ENCODE measurements around the gene SLC7A7. TPM values are rescaled to one million over a fixed set of nuclear protein-coding genes. Genes with fewer than 3 reads are reported as not detected.
A peak's percentile ranks its signal among the peaks of the same experiment; 100 is the strongest.

SLC7A7 gene
- total and polyA plus RNA-seq, 9 of the 15 experiments (the other 6 are each of a cell fraction or from before 2014, with no cell fraction given), result 0.07 to 0.68 (median 0.41) TPM

- Histone ChIP-seq H3K9ac (ENCODE audit: insufficient read depth in 1 of 2, low read depth in 2 of 2, low read length in 2 of 2) (peak overlapping the region in 1 of 2 experiments; percentile 63; a peak in 2 of 4 replicates), H3K27ac (ENCODE audit: extremely low read depth, low read depth, low read length) (no peak overlapping the region), H3K4me2 (ENCODE audit: insufficient read depth, low read length) (no peak overlapping the region), H4K20me1 (replicated peaks; ENCODE audit: control insufficient read depth, insufficient read depth, low read length) (no peaks in the 10 kb centered on the region), H3K9me3 (replicated peaks; ENCODE audit: control insufficient read depth, insufficient read depth, low read depth, low read length) (no peaks in the 10 kb centered on the region), H3K4me3 (no peak overlapping the region), H2AFZ (ENCODE audit: low read depth, low read length) (no peak overlapping the region), H3K9me1 (ENCODE audit: control insufficient read depth, insufficient read depth, low read length) (no peaks in the 10 kb centered on the region), H3K79me2 (ENCODE audit: control insufficient read depth, insufficient read depth, low read length) (no peaks in the 10 kb centered on the region), H3K27me3 (ENCODE audit: control insufficient read depth in 2 of 2, insufficient read depth in 2 of 2, low read length in 2 of 2) (no peaks in the 10 kb centered on the region), H3K4me1 (replicated peaks in 1 of 2; ENCODE audit: control insufficient read depth in 2 of 2, insufficient read depth in 2 of 2, low read length in 2 of 2) (peaks cover 5 to 17% of the 10 kb centered on the region in 2 experiments; a peak in 2 of 5 replicates), H3K36me3 (ENCODE audit: control insufficient read depth, insufficient read depth, low read length) (no peaks in the 10 kb centered on the region)
- in situ Hi-C loops (cut with MboI), result loop anchor here (10.0 kb wide), 2 partner anchors 189 to 279 kb away; no protein-coding TSS in a partner anchor
- WGBS (ENCODE audit: insufficient coverage, low coverage, missing lambda C conversion rate), result 57% methylated on average over 21 of the region's 21 CpGs
- intact Hi-C loops (cut with micrococcal nuclease), result no loop called here
- DNase-seq (ENCODE audit: extremely low read depth in 1 of 4, low spot score in 3 of 4) (no peak), FAIRE-seq (no peak), ATAC-seq (no peak)
- ChIA-PET CTCF (ENCODE audit: low intra/inter-chr PET ratio) (no interaction called here), POLR2A (interaction anchor here (0.6 to 1.5 kb wide), 5 partner anchors 10 to 62 kb away, joined by 3 to 8 read pairs (median 3); partner anchors contain the start of gene MRPL52)
- TF ChIP-seq PTTG1 (tag; IDR thresholded peaks at IDR 0.05; ENCODE audit: low read depth) (no peak), TCF3 (CRISPR knock-in tag; IDR thresholded peaks at IDR 0.05) (no peak), PML (IDR thresholded peaks at IDR 0.05; ENCODE audit: low read length) (no peak), SPI1 (IDR thresholded peaks at IDR 0.05; ENCODE audit: borderline replicate concordance, low read depth, low read length) (no peak), LARP7 (IDR thresholded peaks at IDR 0.05) (no peak), SRF (CRISPR knock-in tag; IDR thresholded peaks at IDR 0.05) (no peak), ZNF239 (CRISPR knock-in tag; IDR thresholded peaks at IDR 0.05) (no peak)
- TF ChIP-seq, protein P1, sequence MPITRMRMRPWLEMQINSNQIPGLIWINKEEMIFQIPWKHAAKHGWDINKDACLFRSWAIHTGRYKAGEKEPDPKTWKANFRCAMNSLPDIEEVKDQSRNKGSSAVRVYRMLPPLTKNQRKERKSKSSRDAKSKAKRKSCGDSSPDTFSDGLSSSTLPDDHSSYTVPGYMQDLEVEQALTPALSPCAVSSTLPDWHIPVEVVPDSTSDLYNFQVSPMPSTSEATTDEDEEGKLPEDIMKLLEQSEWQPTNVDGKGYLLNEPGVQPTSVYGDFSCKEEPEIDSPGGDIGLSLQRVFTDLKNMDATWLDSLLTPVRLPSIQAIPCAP (CRISPR knock-in tag; IDR thresholded peaks at IDR 0.05; ENCODE audit: borderline replicate concordance), result no peak
- TF ChIP-seq, protein P2, sequence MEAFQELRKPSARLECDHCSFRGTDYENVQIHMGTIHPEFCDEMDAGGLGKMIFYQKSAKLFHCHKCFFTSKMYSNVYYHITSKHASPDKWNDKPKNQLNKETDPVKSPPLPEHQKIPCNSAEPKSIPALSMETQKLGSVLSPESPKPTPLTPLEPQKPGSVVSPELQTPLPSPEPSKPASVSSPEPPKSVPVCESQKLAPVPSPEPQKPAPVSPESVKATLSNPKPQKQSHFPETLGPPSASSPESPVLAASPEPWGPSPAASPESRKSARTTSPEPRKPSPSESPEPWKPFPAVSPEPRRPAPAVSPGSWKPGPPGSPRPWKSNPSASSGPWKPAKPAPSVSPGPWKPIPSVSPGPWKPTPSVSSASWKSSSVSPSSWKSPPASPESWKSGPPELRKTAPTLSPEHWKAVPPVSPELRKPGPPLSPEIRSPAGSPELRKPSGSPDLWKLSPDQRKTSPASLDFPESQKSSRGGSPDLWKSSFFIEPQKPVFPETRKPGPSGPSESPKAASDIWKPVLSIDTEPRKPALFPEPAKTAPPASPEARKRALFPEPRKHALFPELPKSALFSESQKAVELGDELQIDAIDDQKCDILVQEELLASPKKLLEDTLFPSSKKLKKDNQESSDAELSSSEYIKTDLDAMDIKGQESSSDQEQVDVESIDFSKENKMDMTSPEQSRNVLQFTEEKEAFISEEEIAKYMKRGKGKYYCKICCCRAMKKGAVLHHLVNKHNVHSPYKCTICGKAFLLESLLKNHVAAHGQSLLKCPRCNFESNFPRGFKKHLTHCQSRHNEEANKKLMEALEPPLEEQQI (IDR thresholded peaks at IDR 0.05), result no peak
- BruUV-seq (replicated peaks), result no TSS peak
These were observed 28.1 kb upstream of the SLC7A7 start for GRCh38 chr14:22843123-22843925.
